Sigmoid colon (tissue), 7 donors: ENCODE measurements around the gene RABGAP1L. TPM values are rescaled to one million over a fixed set of nuclear protein-coding genes. Genes with fewer than 3 reads are reported as not detected.

Source experiments
- DNase-seq: peaks from one replicate; pipeline ENCODE4 v3.0.0-alpha.2; 2019
- H3K27ac ChIP-seq, 4 donors: fragments of 200-600 bp; sonication (generic); one replicate each; pipeline ENCODE4 v1.5.1; 2016 to 2019; ENCODE audit warnings: mild to moderate bottlenecking in 1 of 4
- H3K27me3 ChIP-seq, 3 donors: fragments of 200-600 bp; sonication (generic); one replicate each; pipeline ENCODE4 v1.5.1; 2019; ENCODE audit warnings: mild to moderate bottlenecking in 1 of 3
- H3K36me3 ChIP-seq, 4 donors: fragments of 200-600 bp; sonication (generic); one replicate each; pipeline ENCODE4 v1.5.1; 2016 to 2019
- H3K4me1 ChIP-seq, 4 donors: fragments of 200-600 bp; sonication (generic); one replicate each; pipeline ENCODE4 v1.5.1; 2017 to 2019
- H3K4me3 ChIP-seq, 4 donors: fragments of 200-600 bp; sonication (generic); one replicate each; pipeline ENCODE4 v1.5.1; 2017 to 2019; ENCODE audit warnings: mild to moderate bottlenecking in 2 of 4, moderate library complexity in 1 of 4
- H3K9me3 ChIP-seq, 4 donors: fragments of 200-600 bp in 3 of 4; sonication (generic) in 3 of 4; one replicate each; pipeline versions ENCODE4 v1.5.1 to v1.6.1; 2013 to 2019
- EP300 ChIP-seq, 4 donors: sonication (generic); formaldehyde crosslinking; IDR thresholded peaks; one replicate each; pipeline ENCODE4 v1.6.1; 2017; ENCODE audit warnings: antibody characterized with exemption in 4 of 4
- POLR2A ChIP-seq, 2 donors: fragments of 450-650 bp; IDR thresholded peaks; one replicate each; pipeline ENCODE4 v1.6.1; 2016; ENCODE audit warnings: antibody characterized with exemption in 2 of 2, mild to moderate bottlenecking in 2 of 2, moderate library complexity in 2 of 2
- POLR2AphosphoS5 ChIP-seq, 4 donors: sonication (generic); formaldehyde crosslinking; IDR thresholded peaks; one replicate each; pipeline ENCODE4 v1.6.1; 2017; ENCODE audit warnings: antibody characterized with exemption in 4 of 4
- WGBS, 2 donors: extraction: QIAGEN DNeasy Blood & Tissue Kit; methylation state at CpG; one replicate each; pipeline ENCODE4 v1.1.7; 2013; 5-methylcytosine and 5-hydroxymethylcytosine counted together
- intact Hi-C: fragments of 100-400 bp; cut with DNase I; formaldehyde crosslinking; loops from one replicate; pipeline ENCODE4 v1.15.1; 2023
- polyA plus RNA-seq, 3 donors: library from polyadenylated mRNA; stranded (reverse); fragments of 200-250 nt; gene quantifications; one replicate each; pipeline ENCODE4 v1.2.3, GENCODE V29; 2013
- total RNA-seq, 4 donors: library from RNA; depleted of rRNA; stranded (reverse); fragments of >200 nt; gene quantifications; one replicate each; pipeline ENCODE4 v1.1.0, GENCODE V29; 2016
- TF ChIP-seq, protein P1 (sequence below), 4 experiments: fragments of 450-650 bp in 3 of 4; fragments of 200-600 bp in 1 of 4; IDR thresholded peaks; one replicate each; pipeline ENCODE4 v1.5.1; 2016 to 2019; ENCODE audit warnings: antibody characterized with exemption in 4 of 4, mild to moderate bottlenecking in 3 of 4, moderate library complexity in 2 of 4
- donor health status: healthy with polysubstance abuse.
- donor health status: Bipolar disorder and iron deficiency.
- donor health status: healthy.

RABGAP1L gene
- 10 to 100 TPM; 30.4 to 42.9 (median 36.4) TPM for total RNA-seq
- polyA plus RNA-seq, result 10 to 100 TPM; 25.2 to 35.4 (median 26.8) TPM

DNA sequence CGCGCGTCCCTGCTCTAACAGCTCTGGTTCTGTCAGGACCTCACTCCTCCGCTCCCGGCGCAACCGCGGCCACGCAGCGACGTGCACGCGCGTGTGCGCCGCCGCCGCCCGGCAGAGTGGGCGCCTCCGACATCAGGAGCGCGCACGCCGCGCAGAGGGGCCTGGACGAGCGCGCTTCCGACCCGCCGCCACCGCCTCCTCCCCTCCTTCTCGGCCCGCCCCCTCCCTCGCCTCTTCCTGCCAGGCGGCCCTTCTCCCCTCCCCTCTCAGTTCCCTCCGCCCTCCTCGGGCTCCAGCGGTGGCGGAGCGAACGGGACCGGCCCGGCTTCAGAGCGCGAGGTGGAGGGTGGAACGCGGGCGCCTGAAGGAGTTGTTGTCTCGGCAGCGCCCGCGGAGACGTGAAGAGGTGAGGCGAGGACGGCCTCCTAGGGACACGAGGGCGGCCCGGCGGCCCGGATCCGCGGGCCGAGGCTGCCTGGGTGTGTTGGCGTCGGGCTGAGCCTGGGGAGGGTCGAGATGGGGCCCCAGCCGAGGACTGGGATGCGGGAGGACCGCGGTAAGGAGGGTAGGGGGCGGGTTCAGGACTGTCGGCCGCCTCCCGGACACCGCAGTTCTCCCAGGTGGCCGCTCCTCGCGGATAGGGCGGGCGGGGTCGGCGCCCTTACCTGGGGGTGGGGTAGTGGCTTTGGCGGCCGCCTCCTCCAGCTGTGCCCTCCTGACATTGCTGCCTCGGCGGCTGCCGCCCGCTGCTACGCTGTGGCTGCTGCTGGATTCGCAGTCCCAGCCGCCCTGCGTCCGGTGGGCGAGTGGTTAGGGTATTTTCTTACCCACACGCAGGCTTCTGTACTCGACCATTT lies at the start of gene RABGAP1L:
Gene RABGAP1L, plus strand, starts transcription at position 269 of the 857 bp plus-strand sequence.
- intact Hi-C loops, result loop anchor here (1.0 to 5.0 kb wide), 4 partner anchors 45 to 292 kb away; partner anchors contain the start of genes GAS5, RC3H1 and ZBTB37
- Histone ChIP-seq H3K4me3 (peak within 1 kb of the TSS; percentile 80 to 90 (median 84)), H3K27me3 (no peaks in the 10 kb centered on the region), H3K4me1 (peaks cover 0 to 15% (median 10%) of the 10 kb centered on the region in 4 donors), H3K27ac (peak within 1 kb of the TSS; percentile 86 to 94 (median 90)), H3K9me3 (no peaks in the 10 kb centered on the region), H3K36me3 (no peaks in the 10 kb centered on the region)
- peak; percentile 74 to 77 for TF ChIP-seq POLR2A (IDR thresholded peaks at IDR 0.05)
- peak; percentile 83 to 97 (median 96) for TF ChIP-seq POLR2AphosphoS5 (IDR thresholded peaks at IDR 0.05)
- TF ChIP-seq EP300 (IDR thresholded peaks at IDR 0.05), result no peak
- TF ChIP-seq, protein P1, sequence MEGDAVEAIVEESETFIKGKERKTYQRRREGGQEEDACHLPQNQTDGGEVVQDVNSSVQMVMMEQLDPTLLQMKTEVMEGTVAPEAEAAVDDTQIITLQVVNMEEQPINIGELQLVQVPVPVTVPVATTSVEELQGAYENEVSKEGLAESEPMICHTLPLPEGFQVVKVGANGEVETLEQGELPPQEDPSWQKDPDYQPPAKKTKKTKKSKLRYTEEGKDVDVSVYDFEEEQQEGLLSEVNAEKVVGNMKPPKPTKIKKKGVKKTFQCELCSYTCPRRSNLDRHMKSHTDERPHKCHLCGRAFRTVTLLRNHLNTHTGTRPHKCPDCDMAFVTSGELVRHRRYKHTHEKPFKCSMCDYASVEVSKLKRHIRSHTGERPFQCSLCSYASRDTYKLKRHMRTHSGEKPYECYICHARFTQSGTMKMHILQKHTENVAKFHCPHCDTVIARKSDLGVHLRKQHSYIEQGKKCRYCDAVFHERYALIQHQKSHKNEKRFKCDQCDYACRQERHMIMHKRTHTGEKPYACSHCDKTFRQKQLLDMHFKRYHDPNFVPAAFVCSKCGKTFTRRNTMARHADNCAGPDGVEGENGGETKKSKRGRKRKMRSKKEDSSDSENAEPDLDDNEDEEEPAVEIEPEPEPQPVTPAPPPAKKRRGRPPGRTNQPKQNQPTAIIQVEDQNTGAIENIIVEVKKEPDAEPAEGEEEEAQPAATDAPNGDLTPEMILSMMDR (IDR thresholded peaks at IDR 0.05), result no peak
- peak; percentile 96 for DNase-seq
- WGBS, 2 donors, result 0 to 1% methylated on average over 98 of the region's 98 CpGs

DNA sequence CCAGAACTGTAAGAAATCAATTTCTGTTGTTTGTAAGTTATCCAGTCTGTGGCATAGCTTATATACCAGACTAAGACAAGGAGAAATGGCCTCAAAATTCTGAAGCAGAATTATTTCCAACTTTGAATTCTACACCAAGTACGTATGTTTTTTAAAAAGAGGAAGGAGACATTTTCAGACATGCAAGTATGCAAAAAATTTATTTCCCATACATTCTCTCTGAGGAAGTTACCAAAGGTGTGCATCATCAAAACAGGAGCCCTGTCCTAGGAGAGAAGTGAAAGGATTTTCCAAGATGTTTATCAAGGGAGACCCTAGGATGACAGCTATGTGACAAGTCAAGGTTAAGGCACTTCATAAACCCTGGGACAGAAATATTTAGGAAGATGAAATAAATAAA lies 49.3 kb upstream of the RABGAP1L start:
- intact Hi-C loops, result no loop called here

DNA sequence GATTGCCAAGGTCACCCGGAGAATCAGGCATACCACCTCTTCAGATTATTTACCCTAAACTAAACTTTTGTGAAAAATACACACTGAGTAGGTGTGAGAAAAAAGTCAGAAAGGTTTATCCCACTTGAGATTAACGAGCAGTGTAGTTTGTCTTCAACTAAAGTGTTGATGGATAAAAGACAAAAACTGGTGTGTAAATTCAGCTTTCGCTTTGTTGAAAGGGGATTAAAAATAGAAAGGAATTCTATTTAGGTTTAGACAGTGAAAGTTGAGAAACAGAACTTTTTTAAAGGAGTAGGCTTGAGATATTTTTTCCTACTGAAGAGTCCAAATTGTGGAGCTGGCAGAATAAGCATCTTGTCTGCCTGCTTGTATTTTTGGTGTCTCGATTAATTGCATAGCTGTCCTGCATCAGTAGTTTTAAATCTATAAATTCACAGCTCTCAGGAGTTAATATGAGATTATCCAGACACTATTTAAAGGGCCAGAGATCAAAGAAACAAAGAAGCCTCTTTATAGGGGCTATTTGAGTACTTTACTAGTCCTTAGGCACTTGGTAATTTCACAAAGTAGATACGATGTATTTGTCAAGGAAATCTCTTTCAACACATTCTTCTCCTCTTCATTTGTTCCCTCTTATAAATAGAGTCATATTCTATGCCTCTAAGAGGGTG lies 46.7 kb upstream of the RABGAP1L start:
- intact Hi-C loops, result no loop called here
- no peaks in the 10 kb centered on the region for H3K9me3 ChIP-seq
- peak overlapping the region; percentile 14 to 75 (median 57) for H3K27ac ChIP-seq
- H3K27me3 ChIP-seq, result no peaks in the 10 kb centered on the region
- TF ChIP-seq, protein P1 (IDR thresholded peaks at IDR 0.05), result no peak
- peak in 3 of 4 donors; percentile 22 to 59 (median 57) for TF ChIP-seq POLR2AphosphoS5 (IDR thresholded peaks at IDR 0.05)
- no peak for DNase-seq
- H3K36me3 ChIP-seq, result no peaks in the 10 kb centered on the region
- peaks cover 0 to 23% (median 7%) of the 10 kb centered on the region in 4 donors for H3K4me1 ChIP-seq
- WGBS, 2 donors, result 55 to 68% methylated on average over 5 of the region's 5 CpGs
- peak overlapping the region in 1 of 4 donors; percentile 11 for H3K4me3 ChIP-seq

More for the DNA sequence above, 49.3 kb upstream of the RABGAP1L start:
- H3K27ac ChIP-seq, result no peak overlapping the region
- H3K9me3 ChIP-seq, result no peaks in the 10 kb centered on the region
- H3K27me3 ChIP-seq, result no peaks in the 10 kb centered on the region
- no peaks in the 10 kb centered on the region for H3K36me3 ChIP-seq
- 36 to 85% methylated on average over 1 of the region's 1 CpG for WGBS, 2 donors
- DNase-seq, result no peak
- no peak overlapping the region for H3K4me3 ChIP-seq
- peaks cover 0 to 23% (median 7%) of the 10 kb centered on the region in 4 donors for H3K4me1 ChIP-seq
- TF ChIP-seq POLR2AphosphoS5 (IDR thresholded peaks at IDR 0.05), result no peak
- TF ChIP-seq, protein P1 (IDR thresholded peaks at IDR 0.05), result no peak
- no peak for TF ChIP-seq POLR2A (IDR thresholded peaks at IDR 0.05)
- TF ChIP-seq EP300 (IDR thresholded peaks at IDR 0.05), result no peak

DNA sequence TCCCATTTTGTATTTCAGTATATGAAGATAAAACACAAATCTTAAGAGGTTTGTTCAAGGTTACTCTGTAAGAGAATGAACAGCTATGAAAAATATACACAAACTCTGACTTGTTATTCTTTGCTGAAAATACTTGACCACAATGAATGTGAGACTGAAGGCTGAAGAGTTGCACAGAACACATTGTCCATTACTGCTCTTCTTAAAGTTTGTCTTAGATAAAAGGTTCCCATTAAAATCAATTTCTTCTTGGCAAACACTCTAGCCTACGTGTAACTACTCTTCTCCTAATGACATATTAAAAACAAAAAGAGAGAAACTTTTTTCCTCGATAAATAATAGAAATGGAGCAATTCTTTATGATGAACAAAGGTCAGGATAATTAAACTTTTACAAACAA lies 45.2 kb upstream of the RABGAP1L start:
- 25 to 63% methylated on average over 2 of the region's 2 CpGs for WGBS, 2 donors
- no peak for DNase-seq
- intact Hi-C loops, result loop anchor here (2.0 kb wide), 1 partner anchor 47 kb away; no protein-coding TSS in a partner anchor
- no peaks in the 10 kb centered on the region for H3K9me3 ChIP-seq
- TF ChIP-seq, protein P1 (IDR thresholded peaks at IDR 0.05), result no peak
- no peak for TF ChIP-seq EP300 (IDR thresholded peaks at IDR 0.05)
- no peaks in the 10 kb centered on the region for H3K27me3 ChIP-seq
- H3K4me3 ChIP-seq, result no peak overlapping the region
- peak overlapping the region in 1 of 4 donors; percentile 18 for H3K27ac ChIP-seq
- H3K4me1 ChIP-seq, result peaks cover 0 to 23% (median 7%) of the 10 kb centered on the region in 4 donors
- no peaks in the 10 kb centered on the region for H3K36me3 ChIP-seq
